ENCODE data around the gene TCF7L2.

- no peak for TF ChIP-seq CTCF (IDR thresholded peaks at IDR 0.05; ENCODE audit: low read depth, low read length, poor library complexity, severe bottlenecking)
- TF ChIP-seq EZH2phosphoT487 (IDR thresholded peaks at IDR 0.05; ENCODE audit: borderline replicate concordance, low read length): no peak
Measured at GRCh38 chr10:113002449-113002777, 52.4 kb downstream of the TCF7L2 start.

Measured in DOHH2 (cell line).